ENCODE data around the gene SNRPD3.

Gene SNRPD3

DNA sequence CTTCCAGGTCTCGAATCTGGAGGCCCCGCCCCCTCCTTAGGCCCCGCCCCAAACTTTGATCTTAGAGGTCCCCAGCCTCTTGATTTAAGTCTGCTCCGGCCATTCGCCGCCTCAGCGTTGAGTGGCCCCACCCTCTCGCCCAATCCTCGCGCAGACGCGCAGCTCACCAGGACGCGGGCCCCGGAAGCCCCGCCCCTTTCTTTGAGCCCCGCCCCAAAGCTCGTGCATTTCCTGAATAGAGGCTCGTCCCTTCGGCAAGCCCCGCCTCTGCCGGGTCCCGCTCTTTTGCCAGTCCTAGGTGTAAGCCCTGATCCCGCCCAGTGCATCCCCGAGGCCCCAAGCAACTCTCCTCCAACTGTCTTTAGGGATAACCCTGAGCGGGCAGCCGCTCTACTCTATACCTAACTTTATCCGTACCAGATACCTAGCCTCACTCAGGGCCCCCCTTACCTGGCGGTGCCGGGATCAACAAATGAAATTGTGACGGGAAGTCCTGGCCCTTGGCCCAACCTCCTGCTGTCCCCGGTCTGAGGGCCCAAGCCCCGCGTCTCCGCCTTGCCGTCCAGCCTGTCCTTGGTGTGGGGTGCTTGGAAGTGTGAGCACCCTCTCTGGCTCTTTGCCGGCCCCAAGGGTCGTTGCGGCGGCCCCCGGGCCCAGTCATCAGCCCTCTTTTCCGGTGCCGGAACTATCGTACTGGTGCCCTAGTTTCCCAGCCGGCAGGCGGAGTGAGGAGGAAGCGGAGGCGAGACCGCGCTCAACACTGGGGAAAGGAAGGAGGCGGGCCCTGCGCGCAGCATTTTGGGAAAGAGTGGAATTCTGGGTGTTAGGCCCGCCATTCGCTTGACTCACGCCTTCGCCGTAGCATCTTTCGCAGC, at the start of gene SNRPD3:
SNRPD3 (plus strand) TSS at position 835 of the 875 bp plus-strand sequence. CDS start 1,676 bp downstream, outside the sequence.
- H3K36me3 ChIP-seq (ENCODE audit: low read depth) = peaks cover 31% of the 10 kb centered on the region
- TF ChIP-seq, protein P1, sequence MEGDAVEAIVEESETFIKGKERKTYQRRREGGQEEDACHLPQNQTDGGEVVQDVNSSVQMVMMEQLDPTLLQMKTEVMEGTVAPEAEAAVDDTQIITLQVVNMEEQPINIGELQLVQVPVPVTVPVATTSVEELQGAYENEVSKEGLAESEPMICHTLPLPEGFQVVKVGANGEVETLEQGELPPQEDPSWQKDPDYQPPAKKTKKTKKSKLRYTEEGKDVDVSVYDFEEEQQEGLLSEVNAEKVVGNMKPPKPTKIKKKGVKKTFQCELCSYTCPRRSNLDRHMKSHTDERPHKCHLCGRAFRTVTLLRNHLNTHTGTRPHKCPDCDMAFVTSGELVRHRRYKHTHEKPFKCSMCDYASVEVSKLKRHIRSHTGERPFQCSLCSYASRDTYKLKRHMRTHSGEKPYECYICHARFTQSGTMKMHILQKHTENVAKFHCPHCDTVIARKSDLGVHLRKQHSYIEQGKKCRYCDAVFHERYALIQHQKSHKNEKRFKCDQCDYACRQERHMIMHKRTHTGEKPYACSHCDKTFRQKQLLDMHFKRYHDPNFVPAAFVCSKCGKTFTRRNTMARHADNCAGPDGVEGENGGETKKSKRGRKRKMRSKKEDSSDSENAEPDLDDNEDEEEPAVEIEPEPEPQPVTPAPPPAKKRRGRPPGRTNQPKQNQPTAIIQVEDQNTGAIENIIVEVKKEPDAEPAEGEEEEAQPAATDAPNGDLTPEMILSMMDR (IDR thresholded peaks at IDR 0.05; ENCODE audit: poor library complexity, severe bottlenecking) = no peak
- DNase-seq (ENCODE audit: low spot score) (peak; percentile 98), ATAC-seq (ENCODE audit: low read depth) (peak; percentile 78)
- no peaks in the 10 kb centered on the region for H3K4me1 ChIP-seq (ENCODE audit: insufficient read depth, poor library complexity, severe bottlenecking)
- peak within 1 kb of the TSS; percentile 70 for H3K27ac ChIP-seq (ENCODE audit: poor library complexity, severe bottlenecking)
- H3K9me3 ChIP-seq (ENCODE audit: severe bottlenecking) = no peaks in the 10 kb centered on the region
- H3K27me3 ChIP-seq (ENCODE audit: insufficient read depth, poor library complexity, severe bottlenecking) = no peaks in the 10 kb centered on the region
- H3K4me3 ChIP-seq (ENCODE audit: severe bottlenecking) = peak within 1 kb of the TSS; percentile 97

DNA sequence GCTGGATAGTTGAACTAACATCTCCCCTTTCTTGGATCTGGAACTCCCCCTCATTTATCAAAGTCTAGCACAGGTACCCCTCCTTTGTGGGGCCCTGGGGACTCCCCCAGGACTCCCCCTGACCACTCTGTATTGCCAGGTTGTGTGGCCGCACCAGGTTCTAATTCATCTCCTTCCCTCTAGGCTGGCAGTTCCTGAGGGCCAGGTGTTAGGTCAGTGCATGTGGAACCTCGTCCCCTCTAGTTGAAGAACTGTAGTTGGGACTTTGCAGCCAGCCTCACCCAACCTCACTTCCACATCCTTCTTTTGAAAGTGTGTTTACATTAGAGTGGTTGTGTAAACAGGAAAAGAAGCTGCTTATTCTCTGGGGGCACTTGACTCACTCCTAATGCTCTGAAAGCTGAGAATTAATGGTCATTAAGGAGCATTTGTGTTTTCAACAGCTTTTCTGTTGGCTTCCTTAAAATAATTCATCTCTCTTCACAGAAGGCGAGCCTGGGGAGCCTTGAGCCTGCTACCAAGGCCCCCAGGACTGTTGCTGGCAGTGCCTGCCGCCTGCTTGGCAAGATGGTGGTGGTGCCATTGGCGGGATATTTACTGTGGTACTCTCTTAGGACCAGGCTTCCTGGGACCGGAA, 48.9 kb upstream of the SNRPD3 start:
- H3K36me3 ChIP-seq (ENCODE audit: low read depth) = no peaks in the 10 kb centered on the region
- no peaks in the 10 kb centered on the region for H3K9me3 ChIP-seq (ENCODE audit: severe bottlenecking)
- peaks cover 6% of the 10 kb centered on the region for H3K4me1 ChIP-seq (ENCODE audit: insufficient read depth, poor library complexity, severe bottlenecking)
- H3K4me3 ChIP-seq (ENCODE audit: severe bottlenecking) = no peak overlapping the region
- ATAC-seq (ENCODE audit: low read depth) = peak; percentile 62; the same call in 2 of the 3 replicates
- TF ChIP-seq, protein P1 (IDR thresholded peaks at IDR 0.05; ENCODE audit: poor library complexity, severe bottlenecking) = no peak
- no peaks in the 10 kb centered on the region for H3K27me3 ChIP-seq (ENCODE audit: insufficient read depth, poor library complexity, severe bottlenecking)
- no peak overlapping the region for H3K27ac ChIP-seq (ENCODE audit: poor library complexity, severe bottlenecking)
- no peak for DNase-seq (ENCODE audit: low spot score)

DNA sequence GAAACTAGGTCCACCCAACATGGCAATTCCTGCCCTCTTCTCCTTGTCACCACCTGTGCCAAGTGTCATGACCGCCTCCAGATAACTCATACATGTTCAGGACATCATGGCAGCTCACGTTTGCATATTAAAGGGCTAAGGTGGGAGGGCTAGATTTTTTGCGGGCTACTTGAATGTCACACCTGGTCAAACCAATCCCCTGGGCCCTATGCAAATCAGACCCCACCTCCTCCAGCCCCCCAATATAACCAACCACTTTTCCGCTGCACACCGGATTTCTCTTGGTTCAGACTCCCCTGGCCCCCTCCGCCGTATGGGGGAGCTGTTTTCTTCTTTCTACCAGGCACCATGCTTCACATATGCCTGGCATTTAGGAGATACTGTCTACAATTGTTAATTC, 48.1 kb upstream of the SNRPD3 start:
- no peaks in the 10 kb centered on the region for H3K9me3 ChIP-seq (ENCODE audit: severe bottlenecking)
- DNase-seq (ENCODE audit: low spot score) = no peak
- H3K4me3 ChIP-seq (ENCODE audit: severe bottlenecking) = no peak overlapping the region
- TF ChIP-seq, protein P1 (IDR thresholded peaks at IDR 0.05; ENCODE audit: poor library complexity, severe bottlenecking) = no peak
- ATAC-seq (ENCODE audit: low read depth) = no peak
- H3K27ac ChIP-seq (ENCODE audit: poor library complexity, severe bottlenecking) = no peak overlapping the region
- H3K4me1 ChIP-seq (ENCODE audit: insufficient read depth, poor library complexity, severe bottlenecking) = peaks cover 6% of the 10 kb centered on the region
- H3K27me3 ChIP-seq (ENCODE audit: insufficient read depth, poor library complexity, severe bottlenecking) = no peaks in the 10 kb centered on the region
- H3K36me3 ChIP-seq (ENCODE audit: low read depth) = no peaks in the 10 kb centered on the region

DNA sequence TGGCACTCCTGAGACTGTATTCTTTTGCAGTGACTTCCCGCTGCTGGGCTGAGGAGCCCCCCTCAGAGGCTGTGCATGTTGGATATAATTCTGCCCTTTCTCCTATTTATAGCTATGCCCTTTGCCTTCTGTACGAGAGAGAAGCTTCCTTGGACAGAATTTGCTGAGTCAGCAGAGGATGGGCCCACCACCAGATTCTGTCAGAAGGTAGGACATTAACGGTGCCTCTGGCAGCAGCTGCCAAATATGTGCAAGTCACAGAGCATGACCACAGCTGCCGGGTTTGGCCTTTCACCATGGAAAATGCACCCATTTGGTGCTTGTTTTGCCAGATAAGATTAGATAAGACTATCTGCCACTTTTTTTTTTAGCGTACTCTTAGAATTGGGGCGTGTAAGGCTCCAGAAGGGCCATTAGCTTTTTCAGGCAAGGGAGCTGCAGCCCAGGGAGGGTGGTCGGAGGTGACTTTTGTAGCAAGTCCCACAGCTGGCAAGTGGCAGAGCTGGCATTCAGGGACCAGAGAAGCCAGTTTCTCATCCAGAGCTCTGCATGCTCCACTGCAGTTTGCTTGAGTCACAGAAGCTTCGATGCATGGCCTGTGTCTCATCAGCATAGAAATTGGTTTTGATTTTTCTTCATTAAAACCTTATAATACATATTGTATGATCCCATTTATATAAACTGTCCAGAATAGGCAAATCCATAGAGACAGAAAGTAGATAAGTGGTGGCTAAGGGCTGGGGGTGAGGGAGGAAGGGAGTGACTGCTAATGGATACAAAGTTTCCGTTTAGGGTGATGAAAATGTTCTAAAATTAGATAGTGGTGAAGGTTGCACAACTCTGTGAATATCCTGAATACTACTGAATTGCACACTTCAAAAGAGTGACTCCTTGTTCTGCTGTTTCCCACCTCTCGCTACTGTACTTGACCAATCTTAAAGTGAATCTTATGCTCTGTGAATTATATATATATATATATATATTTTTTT, 44.9 kb upstream of the SNRPD3 start:
- TF ChIP-seq, protein P1 (IDR thresholded peaks at IDR 0.05; ENCODE audit: poor library complexity, severe bottlenecking) = no peak
- H3K27ac ChIP-seq (ENCODE audit: poor library complexity, severe bottlenecking) = no peak overlapping the region
- no peak for DNase-seq (ENCODE audit: low spot score)
- H3K36me3 ChIP-seq (ENCODE audit: low read depth) = no peaks in the 10 kb centered on the region
- no peak overlapping the region for H3K4me3 ChIP-seq (ENCODE audit: severe bottlenecking)
- peak; percentile 58 for ATAC-seq (ENCODE audit: low read depth)
- no peaks in the 10 kb centered on the region for H3K9me3 ChIP-seq (ENCODE audit: severe bottlenecking)
- peaks cover 6% of the 10 kb centered on the region for H3K4me1 ChIP-seq (ENCODE audit: insufficient read depth, poor library complexity, severe bottlenecking)
- no peaks in the 10 kb centered on the region for H3K27me3 ChIP-seq (ENCODE audit: insufficient read depth, poor library complexity, severe bottlenecking)
